Measurements from ENCODE around the gene BEST1.

BEST1 gene

GRCh38 chr11:61916737-61917333, 33.3 kb upstream of the BEST1 start:
- no peak for DNase-seq (ENCODE audit: low read depth in 2 of 2)

DNA sequence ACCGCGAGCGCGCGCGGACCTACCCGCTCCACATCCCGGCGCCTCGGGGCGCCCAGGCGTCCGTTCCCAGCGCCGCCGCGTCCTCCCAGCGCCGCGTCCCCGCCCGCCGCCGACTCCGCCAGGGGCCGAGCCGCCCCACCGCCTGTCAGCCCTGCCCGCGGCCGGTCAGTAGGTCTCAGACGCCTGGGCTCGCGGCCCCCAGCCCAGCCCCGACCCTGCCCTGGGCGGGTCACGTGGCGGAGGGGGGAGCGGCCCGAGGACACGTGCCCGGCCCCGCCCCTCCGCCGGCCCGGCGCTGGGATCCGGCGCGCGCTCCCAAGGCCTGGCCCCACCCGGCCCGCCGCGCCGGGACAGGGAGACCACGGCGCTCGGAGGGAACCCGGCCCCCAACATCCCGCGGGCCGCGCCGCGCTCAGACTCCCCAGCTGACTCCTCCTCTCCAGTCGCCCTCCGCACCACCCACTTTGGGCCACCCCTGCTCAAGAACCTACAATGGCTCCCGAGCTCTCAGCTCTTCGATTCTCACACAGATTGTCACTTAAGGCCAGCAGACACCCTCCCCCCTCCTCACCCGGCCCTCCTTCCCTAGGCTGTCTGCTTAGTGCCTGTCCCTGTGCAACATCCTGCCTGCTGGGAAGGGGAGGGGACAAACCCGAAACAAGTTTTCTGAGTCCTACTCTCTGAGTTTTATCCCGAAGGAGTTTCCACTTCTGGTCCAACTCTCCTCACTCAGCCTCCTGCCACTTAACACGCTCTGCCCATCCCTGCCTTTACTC, 32.6 kb upstream of the BEST1 start, which contains the start of gene RAB3IL1:
TSS of gene RAB3IL1 (minus strand) at position 233 of the 776 bp plus-strand sequence. CDS start at position 34, 199 bp downstream.
- no peak for DNase-seq (ENCODE audit: low read depth in 2 of 2)

DNA sequence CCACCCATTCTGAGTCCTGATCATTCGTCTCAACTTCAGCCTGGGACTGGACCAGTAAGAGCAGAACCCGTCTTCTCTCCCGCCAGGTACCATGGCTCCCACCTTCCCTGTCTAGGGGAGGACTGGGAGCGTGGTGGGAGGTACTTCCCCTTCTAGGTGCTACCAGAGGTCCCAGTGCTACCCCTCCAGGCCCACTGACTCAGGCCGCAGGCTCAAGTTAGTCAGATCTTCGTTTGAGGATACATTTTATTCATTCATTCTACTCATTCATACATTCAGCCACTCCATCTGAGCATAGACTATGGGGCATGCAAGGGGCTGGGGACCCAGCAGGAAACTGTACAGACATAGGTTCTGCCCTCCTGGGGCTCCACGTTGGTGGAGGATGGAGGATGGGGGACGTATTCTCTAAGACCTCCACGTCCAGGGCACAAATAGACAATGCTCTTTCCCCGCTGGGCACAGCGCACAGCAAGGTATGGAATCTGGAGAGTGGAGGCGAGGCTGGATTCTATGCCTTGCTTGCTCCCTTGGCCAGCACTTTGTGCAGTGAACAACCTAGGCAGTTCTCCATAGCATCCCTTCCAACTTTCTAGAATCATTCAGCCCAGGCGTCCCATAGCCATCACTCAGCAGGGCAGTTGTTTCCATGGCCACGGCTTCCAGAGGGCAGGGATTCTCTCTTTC, 31.8 kb upstream of the BEST1 start:
- no peak for DNase-seq (ENCODE audit: low read depth in 2 of 2)

DNA sequence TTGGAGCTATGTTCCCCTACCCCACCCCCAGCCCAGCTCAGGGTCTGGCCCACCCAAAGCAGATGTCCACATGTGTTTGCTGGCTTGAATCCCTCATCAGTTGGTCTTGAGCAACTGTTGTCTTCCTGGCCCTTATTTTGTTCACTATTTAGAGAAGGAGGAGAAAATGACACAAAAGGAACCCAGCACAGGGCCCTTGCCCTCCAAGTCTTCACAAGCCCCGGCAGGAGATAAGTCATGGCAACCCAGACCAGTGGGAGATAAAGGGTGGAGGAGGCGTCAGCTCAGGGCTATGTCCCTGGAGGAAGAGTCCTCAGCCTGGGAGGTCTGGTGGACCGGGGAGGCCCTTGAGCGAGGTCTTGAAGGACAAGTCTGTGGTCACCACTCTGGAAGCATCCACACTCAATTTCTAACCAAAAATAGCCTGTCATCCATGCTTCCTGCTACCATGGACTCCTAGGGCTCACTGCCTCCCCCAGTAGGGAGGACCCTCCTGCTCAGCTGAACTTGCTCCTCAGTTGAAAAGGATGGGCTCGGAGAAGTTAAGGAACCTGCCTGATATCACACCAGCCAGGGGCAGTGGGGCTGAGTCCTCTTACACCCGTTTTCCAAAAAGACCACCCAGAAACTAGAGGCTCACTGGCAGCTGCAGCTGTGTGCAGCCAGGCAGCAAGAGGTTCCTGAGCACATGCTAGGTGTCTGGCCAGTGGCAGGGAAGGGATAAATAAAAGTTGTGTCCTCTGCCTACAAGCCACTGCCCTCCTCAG, 31.0 kb upstream of the BEST1 start:
- DNase-seq (ENCODE audit: low read depth in 2 of 2), result no peak

GRCh38 chr11:61919705-61920631, 30.2 kb upstream of the BEST1 start:
- DNase-seq (ENCODE audit: low read depth in 2 of 2), result no peak

- no peak for DNase-seq (ENCODE audit: low read depth in 2 of 2)
Measured at GRCh38 chr11:61921446-61921845, 28.7 kb upstream of the BEST1 start.

DNA sequence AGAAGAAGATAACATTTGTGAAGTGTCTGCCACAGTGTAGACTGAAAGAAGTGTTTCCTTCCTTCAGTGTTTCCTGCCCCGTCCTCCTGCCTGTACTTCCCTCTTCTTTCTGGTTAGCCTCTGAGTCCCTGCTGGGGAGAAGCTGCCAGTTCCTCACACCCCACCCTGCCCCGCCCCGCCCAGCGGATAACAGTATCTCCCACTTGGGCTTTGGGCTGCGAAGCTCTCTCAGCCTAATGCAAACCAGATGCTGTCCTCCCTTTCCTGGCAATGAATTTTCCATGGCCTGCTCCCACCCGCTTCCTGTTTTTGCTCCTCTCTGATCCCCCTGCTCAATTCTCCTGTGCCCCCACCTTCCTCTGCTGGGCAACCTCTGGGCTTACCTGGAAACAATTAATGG, 27.6 kb upstream of the BEST1 start:
- DNase-seq (ENCODE audit: low read depth in 2 of 2), result no peak

GRCh38 chr11:61923166-61924063, 26.7 kb upstream of the BEST1 start:
- DNase-seq (ENCODE audit: low read depth in 2 of 2), result no peak

GRCh38 chr11:61924064-61924455, 26.1 kb upstream of the BEST1 start:
- DNase-seq (ENCODE audit: low read depth in 2 of 2), result no peak

DNA sequence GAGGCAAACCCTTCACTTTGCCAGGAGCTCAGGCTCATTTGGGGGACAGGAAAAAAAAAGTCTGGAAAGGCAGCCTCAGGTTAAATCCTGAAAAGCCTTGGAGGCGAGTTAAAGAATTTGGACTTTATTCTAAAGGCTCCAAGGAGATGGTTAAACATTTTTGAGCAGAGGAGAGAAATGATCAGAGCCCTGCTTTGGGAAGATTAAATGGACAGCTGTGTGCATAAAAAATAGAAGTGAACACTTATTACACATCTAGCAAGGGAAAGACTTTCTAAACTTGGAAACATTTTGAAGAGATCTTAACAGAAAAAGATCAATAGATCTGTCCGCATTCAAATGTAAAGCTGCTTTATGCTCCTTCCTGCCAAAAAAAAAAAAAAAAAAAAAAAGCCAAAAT, 24.4 kb upstream of the BEST1 start:
- no peak for DNase-seq (ENCODE audit: low read depth in 2 of 2)

DNA sequence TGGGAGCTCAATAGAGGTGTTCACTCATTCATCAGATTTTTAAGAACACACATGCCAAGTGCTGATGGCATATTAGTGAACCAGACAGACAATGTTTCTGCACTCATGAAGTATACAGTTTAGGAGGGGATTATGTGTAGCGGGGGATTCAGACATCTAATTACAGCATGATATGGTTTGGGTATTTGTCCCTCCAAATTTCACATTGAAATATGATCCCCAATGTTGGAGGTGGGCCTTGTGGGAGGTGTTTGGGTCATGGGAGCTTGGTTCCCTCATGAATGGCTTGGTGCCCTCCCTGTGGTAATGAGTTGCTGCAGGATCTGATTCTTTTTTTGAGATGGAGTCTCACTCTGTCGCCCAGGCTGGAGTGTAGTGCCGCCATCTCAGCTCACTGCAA, 23.9 kb upstream of the BEST1 start:
- DNase-seq (ENCODE audit: low read depth in 2 of 2), result no peak

DNA sequence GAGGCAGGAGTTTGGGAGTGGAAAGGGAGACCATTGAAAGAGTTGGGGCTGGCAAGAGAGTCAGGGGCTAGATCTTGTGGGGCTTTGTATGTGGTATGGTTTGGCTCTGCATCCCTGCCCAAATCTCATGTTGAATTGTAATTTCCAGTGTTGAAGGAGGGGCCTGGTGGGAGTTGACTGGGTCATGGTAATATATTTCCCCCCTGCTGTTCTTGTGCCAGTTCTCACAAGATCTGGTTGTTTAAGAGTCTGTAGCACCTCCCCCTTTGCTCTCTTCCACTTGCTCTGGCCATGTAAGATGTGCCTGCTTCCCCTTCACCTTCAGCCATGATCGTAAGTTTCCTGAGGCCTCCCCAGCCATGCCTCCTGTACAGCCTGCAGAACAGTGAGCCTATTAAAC, 22.6 kb upstream of the BEST1 start:
- DNase-seq (ENCODE audit: low read depth in 2 of 2), result no peak

- no peak for DNase-seq (ENCODE audit: low read depth in 2 of 2)
Measured at GRCh38 chr11:61928606-61929005, 21.5 kb upstream of the BEST1 start.

DNA sequence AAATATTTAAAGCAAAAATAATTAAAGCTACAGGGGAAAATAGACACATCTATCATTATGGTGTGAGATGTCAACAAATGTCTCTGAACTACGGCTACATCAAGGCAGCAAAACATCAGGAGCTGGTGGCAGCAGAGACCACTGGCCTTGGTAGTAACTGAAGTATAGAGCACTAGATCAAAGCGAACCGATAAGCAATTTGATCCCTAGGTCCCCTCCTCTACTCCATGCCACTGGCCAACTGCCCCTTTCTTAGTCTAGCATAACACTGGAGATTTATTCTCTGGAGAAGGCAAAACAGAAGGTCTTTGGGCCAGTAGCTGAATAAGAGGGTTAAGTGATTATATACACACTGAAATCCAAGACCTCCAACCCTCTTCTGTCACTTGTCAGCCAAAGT, 19.2 kb upstream of the BEST1 start:
- DNase-seq (ENCODE audit: low read depth in 2 of 2), result no peak

DNA sequence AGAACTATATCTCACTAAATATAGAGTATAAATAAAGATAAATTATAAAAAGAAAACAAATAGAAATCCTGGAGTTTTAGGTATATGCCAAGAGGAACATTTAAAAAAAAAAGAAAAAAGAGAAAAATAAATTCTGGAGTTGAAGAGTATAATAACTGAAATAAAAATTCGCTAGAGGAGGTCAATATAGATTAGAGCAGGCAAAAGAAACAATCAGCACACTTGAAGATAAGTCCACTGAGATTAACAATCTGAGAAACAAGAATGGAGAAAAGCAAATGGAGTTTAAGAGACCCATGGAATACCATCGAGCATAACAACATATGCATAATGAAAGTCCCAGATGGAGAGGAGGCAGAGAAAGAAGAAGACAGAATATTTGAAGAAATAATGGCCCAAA, 14.3 kb upstream of the BEST1 start:
- DNase-seq (ENCODE audit: low read depth in 2 of 2), result no peak

DNA sequence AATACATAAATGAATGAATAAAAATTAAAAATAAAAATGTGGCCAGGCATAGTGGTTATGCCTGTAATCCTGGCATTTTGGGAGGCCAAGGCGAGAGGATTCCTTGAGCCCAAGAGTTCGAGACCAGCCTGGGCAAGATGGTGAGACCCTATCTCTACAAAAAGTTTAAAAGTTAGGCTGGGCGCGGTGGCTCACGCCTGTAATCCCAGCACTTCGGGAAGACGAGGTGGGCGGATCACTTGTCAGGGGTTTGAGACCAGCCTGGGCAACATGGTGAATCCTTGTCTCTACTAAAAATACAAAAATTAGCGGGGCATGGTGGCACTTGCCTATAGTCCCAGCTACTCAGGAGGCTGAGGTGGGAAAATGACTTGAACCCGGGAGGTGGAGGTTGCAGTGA, 9.7 kb upstream of the BEST1 start:
- no peak for DNase-seq (ENCODE audit: low read depth in 2 of 2)

DNA sequence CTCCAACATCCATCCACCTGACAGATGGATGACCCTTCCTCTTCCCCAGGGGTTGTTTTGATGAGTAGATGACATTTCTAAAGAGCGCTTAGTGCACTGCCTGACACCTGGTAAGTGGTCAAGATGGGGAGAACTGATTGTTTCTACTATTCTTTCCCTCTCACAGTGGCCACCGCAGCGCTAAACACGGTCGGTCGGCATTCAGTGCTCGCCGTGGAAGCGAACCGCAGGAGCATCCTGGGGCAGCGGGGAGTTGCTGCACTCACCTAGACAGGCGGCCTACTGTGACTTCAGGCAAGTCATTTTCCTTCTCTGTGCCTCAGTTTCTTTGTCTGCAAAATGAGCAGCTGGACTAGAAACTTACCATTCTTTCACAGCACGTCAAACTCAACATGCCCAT, 5.0 kb upstream of the BEST1 start:
- DNase-seq (ENCODE audit: low read depth in 2 of 2), result no peak

DNA sequence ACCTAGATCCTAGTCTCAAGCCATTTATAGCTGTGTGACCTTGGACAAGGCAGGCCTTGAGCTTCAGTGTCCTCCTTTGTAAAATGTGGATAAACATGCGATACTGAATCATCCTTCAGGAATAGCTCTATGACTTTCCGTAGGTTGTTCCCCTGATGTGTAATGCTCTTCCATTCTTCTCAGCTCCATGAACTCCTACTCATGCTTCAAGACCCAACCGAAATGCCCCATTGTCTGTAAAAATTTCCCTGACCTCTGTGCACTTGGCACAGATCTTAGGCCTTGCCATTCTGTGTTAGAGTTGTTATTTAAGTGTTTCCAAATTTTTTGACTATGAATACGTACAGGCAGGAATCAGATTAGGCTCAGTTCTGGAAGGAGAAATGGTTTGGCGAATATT, 3.3 kb upstream of the BEST1 start:
- no peak for DNase-seq (ENCODE audit: low read depth in 2 of 2)

DNA sequence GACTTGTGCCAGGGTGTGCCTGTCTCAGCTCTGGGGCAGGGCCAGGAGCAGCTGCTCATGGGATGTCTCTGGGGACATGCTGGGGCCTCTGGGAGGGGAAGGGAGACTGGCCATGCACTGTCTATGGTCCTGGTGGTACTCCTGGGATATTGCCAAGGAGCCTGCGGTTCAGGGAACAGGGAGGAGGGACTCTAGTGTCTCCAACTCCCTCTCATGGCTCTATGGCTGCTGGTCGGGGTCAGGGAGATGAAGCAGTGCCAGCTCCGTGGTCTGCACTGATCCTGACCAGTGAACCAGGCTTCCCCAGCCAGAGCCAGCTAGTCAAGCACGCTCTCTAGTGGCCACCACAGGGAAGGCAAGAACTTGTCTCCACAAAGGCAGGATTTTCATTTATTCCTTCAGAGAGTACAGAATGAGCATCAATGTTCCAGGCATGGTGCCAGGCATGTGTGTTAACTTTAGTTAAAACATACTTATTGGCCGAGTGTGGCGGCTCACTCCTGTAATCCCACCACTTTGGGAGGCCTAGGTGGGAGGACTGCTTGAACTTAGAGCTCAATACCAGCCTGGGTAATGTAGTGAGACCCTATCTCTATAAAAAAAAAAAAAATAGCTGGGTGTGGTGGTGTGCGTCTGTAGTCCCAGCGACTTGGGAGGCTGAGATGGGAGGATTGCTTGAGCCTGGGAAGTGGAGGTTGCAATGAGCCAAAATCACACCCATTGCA, 2.5 kb upstream of the BEST1 start:
- peak in 1 of 2 experiments; percentile 63 for DNase-seq (ENCODE audit: low read depth in 2 of 2)

Measured in stimulated activated CD4-positive, alpha-beta T cell treated with anti-CD3 and anti-CD28 coated beads, Interleukin-12 subunit alpha, Interleukin-12 subunit beta, amount 100 ng/mL, for 24 hours (primary cell).